Activated T-helper 9 cell treated with anti-CD3 and anti-CD28 coated beads, Interleukin-2, amount 50 U/mL, for 16 hours (primary cell): ENCODE results near the gene CLEC17A.

ENCODE experiments used
- DNase-seq: peaks from one replicate; pipeline ENCODE4 v3.0.0-alpha.2; 2020; ENCODE audit warnings: low read depth

CLEC17A gene

GRCh38 chr19:14654786-14655560 lies 72.1 kb downstream of the CLEC17A start:
- no peak for DNase-seq

- DNase-seq: no peak
Measured at GRCh38 chr19:14655726-14656125, 72.8 kb downstream of the CLEC17A start.

- DNase-seq: no peak
Measured at GRCh38 chr19:14659874-14660489, 77.1 kb downstream of the CLEC17A start.

- DNase-seq: no peak
Measured at GRCh38 chr19:14661372-14661924, 78.6 kb downstream of the CLEC17A start.
